ENCODE measurements around the gene LMBRD2.
"Not testable (repeated sequence)": the region's sequence is repeated elsewhere in the genome, so short reads cannot be mapped to it uniquely, and the experiment has no call there.

The LMBRD2 gene

DNA sequence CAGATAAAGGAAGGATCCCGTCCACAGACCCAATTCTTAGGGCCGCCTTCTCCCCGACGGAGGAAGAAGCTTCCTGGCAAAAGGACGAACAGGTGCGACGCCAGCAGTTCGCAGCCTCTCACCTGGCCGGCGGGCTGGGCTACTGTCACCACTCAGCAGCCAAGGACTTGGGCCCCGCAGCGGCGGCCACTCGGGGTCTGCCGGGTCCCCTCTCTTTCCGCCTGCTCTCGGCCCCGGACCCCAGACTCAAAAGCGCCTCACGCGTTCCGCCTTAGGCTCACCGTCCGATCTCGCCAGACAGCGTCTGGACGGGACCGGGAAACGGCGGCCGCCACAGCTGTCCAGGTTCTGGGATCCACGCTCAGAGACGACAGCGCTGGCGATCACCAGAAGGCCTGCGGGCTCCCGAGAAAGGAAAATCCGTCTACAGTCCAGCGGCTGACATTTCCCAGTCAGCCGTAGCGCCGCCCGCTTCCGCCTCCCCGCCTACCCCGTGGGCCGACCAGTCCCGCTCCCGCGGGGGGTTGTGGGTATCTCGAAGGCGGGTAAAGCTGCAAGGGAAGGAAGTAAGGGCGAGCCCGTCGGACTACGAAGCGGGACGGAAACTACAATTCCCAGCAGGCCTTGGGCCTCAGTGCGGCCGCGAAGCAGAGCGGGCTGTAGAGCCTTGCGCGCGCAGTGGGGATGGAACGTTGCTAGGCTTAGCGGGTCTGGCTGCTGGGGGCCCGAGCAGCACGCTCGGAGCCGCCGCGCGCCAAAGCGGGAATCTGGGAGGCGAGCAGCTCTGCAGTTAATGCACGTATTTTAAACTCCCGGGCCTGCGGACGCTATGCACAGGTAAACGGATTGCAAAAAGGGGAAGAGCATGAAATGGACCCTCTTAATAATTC, at the start of gene LMBRD2, which contains the start of gene SKP2:
TSS of gene LMBRD2 (minus strand) at position 454 of the 890 bp plus-strand sequence. CDS start 8,538 bp downstream, outside the sequence.
TSS of gene SKP2 (plus strand) at position 678 of the 890 bp plus-strand sequence. CDS start at position 830, 152 bp downstream.
- peak; percentile 99 for DNase-seq

DNA sequence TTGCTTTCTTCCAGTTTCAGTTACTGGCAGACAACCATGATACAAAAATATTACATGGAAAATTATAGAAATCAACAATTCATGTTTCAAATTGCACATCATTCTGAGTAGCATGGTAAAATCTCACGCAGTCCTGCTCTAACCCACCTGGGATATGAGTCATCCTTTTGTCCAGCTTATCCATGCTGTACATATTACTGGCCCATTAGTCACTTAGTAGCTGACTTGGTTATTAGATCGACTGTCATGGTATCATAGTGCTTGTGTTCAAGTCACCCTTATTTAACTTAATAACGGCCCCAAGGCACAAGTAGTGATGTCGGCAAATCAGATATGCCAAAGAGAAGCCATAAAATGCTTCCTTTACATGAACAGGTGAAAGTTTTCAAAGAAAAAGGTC, 48.8 kb upstream of the LMBRD2 start:
- no peak for DNase-seq

DNA sequence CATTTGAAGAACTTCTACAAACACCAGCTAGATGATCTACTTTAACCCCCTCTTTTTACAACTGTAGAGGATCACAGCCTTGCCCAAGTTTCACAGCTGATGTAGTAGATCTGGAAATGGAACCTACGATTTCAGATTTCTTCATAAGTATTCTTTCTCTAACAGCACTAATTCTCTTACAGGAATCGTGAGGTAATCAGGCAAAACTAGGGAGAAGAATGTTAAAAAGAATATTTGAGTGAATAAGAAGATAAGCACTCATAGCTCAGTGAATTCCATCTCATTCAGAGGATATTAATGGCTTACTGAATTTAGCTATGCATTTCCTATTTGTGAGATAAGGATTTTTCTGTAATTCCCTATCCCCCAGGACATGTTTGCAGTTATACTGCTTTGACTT, 47.9 kb upstream of the LMBRD2 start:
- DNase-seq = no peak

DNA sequence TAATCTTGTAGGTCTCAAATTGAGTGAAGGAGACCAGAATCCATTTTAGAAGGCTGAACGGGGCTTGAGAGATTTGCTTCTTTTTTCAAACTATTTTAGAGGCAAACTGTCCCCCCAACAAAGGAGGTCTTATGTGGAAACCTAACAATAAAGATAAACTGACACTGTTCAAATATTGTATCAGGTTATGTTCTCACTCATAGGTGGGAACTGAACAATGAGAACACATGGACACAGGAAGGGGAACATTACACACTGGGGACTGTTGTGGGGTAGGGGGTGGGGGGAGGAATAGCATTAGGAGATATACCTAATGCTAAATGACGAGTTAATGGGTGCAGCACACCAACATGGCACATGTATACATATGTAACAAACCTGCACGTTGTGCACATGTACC, 47.1 kb upstream of the LMBRD2 start:
- not testable (repeated sequence) for DNase-seq

DNA sequence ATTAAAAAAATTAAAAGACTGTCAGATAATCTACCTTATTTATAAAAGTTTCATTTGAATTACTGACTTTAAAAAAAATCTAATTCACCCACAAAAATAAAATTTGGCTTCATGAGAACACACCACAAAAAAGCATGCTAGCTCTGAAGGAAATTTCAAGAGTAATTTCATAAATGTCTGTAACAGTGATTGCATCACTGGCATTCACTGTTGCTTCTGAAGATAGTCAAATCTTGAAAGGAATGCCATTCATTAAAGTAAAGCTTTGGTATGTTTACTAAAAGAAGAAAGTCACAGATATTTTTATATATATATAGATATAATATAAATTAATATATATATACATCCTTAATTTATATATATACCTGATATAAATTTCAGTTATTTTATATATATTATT, 46.6 kb upstream of the LMBRD2 start:
- DNase-seq = no peak

DNA sequence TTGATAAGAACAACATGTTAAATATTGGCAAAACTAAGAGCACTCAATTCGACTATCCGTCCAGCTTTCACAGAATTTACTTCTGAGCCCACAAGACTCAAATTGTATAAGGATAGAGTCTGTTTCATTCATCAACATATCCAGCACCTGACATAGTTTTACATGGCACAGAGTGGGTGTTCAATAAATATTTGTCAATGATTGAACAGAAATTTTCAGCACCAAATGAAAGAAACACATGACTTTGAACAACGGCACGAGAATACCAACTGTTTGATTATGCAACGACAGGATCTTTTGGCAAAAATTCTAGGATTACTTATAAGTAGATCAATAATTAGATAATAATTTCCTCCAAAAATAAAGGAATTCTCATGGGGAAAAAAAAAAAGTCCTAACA, 42.1 kb upstream of the LMBRD2 start:
- DNase-seq = no peak

DNA sequence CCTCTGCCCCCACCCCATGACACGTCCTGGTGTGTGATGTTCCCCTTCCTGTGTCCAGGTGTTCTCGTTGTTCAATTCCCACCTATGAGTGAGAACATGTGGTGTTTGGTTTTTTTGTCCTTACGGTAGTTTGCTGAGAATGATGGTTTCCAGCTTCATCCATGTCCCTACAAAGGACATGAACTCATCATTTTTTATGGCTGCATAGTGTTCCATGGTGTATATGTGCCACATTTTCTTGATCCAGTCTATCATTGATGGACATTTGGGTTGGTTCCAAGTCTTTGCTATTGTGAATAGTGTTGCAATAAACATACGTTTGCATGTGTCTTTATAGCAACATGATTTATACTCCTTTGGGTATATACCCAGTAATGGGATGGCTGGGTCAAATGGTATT, 32.7 kb upstream of the LMBRD2 start:
- DNase-seq = not testable (repeated sequence)

DNA sequence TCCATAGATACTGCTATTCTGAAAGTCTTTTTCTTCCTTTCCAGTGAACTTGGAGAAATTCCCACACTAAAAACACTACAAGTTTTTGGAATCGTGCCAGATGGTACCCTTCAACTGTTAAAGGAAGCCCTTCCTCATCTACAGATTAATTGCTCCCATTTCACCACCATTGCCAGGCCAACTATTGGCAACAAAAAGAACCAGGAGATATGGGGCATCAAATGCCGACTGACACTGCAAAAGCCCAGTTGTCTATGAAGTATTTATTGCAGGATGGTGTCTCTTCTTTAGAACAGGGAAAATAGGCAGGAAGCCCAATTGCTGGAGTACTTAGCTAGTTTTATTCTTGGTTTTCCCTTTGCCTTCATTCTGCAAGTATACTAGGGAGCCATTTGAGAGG, 30.1 kb upstream of the LMBRD2 start:
- DNase-seq = no peak

DNA sequence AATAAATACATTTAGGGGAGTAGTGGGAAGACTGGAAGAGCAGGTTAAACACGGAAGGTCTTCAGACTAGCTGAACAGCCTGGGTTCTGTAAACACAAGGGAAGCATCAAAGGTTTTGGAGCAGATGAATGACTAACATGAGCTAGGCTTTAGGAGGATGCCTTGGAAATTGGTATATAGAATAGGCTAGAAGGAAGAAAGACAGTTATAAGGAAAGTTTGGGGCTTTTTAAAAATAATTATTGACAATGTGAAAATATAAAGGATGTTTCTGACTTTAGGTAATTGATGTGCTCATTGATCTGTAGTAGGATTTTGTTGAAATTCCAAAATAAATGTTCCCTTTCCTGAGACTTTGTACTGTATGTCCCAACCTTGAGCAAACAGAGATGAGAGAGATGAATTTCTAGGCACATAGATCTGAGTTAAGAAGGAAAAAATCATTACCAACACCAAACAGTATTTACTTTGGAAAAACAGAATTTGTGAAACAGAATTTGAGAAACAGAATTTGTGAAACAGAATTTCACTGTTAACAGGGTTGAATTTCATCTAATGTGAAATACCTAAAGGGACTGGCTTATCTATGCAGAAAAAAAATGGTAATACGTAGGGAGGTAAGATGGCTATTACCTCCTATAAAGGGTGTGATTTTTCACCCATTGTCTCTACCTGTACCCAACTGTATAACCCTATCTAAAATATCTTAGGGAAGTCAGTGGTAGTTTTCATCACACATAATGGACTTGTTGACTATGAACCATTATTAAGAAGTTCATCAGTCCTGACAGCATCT, 29.1 kb upstream of the LMBRD2 start:
- no peak for DNase-seq

DNA sequence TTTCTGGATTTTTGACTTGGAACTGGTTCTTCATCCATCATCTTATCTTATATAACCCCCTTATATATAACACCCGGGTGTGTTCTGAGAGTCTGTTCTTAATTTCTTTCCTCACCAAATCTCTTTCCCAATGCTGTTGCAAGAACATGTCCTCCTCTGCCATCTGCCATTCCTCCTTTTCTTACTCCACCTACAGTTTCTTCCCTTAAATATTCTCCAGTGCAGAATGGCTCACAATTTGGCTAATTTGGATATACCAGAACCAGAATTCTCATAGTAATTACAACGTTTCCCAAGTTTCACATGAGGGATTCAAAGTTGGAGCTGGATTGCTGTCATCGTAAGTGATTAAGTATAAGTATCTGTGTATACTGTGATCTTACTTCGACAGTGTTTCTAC, 28.3 kb upstream of the LMBRD2 start:
- DNase-seq = no peak

DNA sequence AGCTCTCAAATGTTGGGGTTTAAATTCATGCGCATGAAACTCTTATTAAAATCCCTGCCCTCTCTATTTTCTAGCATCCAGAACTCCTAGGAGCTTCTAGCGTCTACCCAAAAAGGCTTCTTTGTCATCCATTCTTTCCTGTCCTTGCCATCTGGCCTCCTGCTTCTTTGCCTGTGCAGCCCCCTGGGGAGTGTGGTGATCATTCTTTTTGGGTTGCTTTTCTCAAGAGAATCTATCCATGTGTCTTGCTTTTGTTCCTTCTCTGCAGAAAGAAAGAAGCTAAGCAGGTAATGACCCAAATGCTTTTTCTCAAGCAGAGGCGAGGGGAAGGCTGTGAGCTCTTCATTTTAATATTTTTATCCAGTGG, 26.8 kb upstream of the LMBRD2 start:
- no peak for DNase-seq

DNA sequence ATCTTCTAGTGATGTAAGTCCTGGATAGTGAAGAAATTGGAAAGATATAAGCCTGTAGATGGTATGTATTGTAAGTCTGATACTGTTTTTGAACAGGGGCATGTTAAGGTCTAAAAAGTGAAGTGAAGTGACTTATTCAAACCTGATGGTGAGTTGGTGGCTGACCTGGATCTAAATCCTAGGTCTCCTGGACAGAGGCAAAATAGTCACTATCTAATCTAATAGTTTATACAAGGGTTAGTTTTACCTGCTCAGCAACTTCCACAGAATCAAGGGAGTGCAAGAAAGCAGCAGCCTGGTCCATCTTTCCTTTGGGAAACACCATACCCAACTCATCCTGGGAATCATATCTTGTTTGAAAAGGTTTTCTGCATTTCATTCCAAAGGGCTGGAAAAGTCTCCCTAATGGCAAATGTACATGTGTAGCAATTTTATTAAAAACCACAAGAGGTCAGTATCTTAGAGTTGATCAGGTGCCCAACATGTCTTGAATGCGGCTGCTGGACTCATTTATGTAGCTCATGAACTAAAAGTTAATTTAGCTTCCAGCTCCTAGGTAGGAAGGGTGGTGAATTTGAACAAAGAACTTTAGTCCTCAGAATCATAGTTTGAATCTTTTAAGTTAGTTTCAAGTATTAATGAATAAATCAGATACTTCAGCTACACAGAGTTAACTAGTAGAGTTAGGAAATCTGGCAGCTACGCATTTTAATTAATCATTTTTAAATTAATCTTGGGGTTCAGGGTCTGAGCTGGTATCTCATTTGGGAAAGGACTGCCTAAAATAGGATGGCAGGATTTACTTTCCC, 26.2 kb upstream of the LMBRD2 start:
- DNase-seq = no peak

DNA sequence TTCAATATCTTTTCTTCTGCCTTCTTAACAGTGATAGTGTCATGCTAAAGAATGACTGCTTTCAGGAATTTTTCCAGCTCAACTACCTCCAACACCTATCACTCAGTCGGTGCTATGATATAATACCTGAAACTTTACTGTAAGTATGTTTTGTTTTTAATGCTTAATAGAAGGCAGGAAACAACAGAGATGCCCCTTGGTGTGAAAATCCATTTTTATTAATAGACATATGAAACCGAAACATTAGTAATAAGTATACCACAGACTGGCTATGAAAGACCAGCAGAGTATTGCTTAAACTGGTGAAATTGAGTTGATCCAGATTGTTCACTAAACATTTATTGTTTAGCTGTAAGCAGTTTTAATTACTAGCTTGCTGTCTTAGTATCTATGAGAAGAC, 25.5 kb upstream of the LMBRD2 start:
- DNase-seq = peak; percentile 7

DNA sequence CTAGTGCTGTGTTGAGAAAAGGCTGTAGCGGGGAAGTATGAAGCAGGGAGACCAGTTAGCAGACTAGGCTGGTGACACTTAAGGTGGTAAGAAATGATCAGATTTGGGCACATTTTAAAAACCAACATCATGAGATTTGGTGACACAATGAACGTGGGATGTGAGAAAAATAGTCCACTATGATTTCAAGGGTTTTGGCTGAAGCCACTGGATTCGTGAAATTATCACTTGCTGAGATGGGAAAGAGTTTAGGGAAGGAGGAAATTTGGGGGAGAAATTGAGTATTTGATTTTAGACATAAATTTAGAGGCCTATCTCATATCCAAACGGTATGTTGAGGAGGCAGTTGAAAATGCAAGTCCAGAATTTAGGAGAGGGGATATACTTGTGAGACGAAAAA, 23.4 kb upstream of the LMBRD2 start:
- no peak for DNase-seq

DNA sequence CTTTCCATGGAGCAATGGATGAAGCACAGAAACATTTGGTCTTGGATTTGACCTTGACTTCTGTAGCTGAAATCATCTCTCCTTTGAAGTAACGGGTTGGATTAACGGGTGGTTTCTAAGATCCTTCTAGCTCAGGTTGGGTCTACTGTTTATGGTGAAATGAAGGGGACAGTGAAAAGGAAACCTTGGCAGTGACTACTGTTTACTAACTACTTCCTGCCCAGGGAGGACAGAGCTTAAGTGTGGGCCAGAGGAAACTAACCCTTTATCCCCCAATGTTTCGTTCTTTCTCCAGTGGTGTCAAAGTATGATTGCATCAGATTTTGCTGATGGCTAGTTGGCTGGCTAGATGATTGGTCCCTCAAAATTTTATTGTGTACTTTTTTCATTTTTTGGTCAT, 22.4 kb upstream of the LMBRD2 start:
- DNase-seq = no peak

DNA sequence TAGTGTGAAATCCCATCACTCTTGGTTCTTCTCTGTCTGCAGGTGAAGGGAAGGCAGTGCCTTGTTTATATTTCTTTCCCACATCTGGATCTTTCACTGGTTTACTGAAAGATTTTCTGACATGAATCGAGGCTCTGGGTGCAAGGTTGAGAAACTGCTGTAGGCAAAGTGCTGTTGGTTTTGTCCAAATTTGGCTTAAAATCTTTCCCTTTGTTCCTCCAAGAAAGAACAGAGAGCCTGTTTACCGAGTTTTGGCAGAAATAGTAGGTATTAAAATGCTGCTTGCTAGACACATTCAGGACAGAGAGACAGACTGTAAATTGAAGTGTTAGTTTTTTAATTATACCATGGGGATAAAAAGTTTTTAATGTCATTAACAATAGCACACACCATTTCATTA, 21.7 kb upstream of the LMBRD2 start:
- no peak for DNase-seq

DNA sequence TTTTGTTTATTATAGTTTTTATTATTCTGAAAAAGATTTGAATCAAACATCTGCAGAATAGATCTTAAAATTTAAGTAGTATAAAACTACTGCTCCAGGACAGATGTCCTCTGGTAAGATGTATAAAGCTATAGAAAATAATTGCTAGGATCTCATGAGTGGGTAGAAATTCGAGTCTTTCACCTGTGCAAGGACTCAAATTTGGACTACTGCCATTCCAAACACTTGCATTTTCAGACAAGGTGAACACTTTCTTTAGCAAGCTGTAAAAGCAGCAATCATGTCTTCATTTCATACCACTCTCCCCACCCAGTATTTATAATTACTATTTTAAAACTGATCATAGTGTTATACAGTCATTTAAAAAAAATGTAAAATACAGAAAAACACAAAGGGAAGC, 20.9 kb upstream of the LMBRD2 start:
- DNase-seq = no peak

DNA sequence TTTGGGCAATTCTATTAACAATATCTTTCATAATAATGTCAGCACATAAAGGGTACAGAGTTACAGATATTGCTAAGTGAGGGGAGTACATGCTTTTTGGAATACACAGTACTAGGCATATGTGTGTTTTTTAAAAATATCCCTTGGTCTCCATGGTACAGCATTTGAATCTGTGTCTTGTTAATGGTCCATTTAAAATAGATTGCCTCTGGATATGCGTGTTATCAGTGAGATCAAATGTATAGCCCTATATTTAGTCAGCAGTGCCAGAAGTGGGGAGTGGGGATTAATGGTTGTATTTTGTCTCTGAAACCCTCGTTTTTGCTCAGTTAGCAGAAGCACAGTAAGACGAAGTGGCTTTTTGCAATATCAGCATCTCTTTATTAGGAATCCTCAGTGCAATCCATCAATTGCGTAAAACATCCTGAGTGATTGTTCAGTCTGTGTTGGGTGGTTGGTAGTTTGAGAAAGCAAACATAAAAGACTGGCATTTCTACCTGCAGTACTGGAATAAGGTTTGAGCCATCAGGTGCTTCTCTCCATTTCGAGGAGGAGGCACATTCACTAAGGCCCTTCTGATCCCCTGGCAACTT, 19.2 kb upstream of the LMBRD2 start:
- DNase-seq = no peak

DNA sequence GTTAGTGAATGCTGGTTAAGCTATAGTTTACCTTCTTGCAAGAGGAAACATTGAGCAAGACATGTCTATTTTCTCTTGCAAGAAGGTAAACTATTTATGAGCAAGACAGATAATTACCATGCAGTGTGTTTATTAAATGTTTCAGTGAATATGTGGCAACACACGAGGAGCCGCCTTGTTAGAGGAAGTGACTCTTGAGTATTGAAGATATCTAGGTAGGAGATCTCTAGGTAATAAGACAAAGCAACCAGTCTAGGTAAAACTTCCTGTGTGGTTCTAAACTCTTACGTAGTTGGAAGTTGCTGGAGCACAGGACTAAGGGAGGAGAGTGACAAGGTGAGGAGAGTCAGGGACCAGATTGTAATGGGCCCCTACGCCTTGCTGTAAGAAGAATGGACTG, 17.1 kb upstream of the LMBRD2 start:
- no peak for DNase-seq

DNA sequence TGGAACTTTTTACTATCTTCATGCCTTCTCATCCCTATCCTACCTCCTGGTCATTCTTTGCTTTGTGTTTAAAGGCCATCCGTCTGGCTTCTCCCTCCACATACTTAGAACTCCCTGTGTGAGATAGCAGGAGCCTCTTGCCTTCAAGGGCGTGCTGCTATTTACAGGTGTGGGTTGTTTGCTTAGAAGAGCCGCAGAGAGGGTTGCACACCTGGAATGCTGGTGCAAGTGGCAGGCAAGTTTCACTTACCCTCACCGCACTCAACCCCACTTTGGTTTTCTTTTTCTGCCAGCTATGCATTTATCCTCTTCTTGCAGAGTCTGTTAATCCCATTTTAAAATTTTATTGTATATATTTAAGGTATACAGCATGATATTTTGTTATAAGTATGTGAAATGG, 12.8 kb upstream of the LMBRD2 start:
- DNase-seq = no peak

DNA sequence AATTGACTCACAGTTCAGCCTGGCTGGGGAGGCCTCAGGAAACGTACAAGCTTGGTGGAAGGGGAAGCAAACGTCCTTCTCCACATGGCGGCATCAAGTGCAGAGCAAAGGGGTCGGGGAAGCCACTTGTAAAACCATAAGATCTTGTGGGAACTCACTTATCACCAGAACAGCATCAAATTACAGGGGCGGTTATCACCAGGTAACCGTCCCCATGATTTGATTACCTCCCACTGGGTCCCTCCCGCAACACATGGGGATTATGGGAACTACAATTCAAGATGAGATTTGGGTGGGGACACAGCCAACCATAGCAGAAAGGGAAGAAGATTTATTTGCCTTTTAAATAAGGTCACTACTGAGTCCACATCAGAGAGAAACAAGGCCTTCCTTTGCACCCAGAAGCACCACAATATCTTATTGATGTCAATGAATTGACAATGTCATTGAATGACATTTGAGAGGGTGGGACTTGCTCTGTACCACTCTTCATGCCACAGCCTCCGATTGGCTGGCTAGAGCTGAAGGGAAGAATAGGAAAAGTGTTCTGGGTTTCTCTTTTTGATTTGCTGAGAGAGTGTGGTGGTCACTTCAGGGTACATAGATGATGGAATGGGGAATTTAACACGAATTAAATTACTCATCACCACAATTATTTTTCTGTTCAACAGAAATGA, 11.3 kb upstream of the LMBRD2 start:
- no peak for DNase-seq

DNA sequence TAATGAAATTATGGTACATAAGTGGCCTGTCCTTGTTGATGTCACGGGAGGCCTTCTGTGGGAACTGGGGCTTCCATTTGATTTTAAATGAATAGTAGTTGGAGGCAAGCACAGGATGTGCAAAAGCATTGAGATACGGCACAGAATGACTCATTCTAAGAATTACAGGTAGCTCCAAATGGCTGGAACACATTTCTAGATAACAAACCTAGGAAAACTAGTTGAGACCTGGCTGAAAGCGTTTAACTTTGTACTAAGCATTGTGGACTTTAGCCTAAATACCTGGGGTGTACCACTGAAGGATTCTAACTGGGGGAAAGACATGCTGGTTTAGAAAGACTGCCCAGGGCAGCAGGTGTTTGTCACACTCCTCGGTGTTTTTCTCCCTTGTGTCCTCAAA, 9.7 kb upstream of the LMBRD2 start:
- peak; percentile 18 for DNase-seq
